ENCODE measurements around the gene EPHB6. TPM values are rescaled to one million over a fixed set of nuclear protein-coding genes. Genes with fewer than 3 reads are reported as not detected.

EPHB6 gene
- total and polyA plus RNA-seq, 10 of the 15 experiments (the other 5 are each of a cell fraction or from before 2014, with no cell fraction given), result 0.06 to 1.3 (median 0.37) TPM; not detected in 2

GRCh38 chr7:142815134-142815533 lies 39.7 kb upstream of the EPHB6 start (continued):
- TF ChIP-seq CUX1 (IDR thresholded peaks at IDR 0.05; ENCODE audit: insufficient replicate concordance, low read depth, low read length) (no peak), MTA2 (IDR thresholded peaks at IDR 0.05; ENCODE audit: low read depth) (no peak), NKRF (conservative IDR thresholded peaks at IDR 0.05) (no peak), ESRRA (IDR thresholded peaks at IDR 0.05; ENCODE audit: low read length) (no peak), BRCA1 (IDR thresholded peaks at IDR 0.05; ENCODE audit: low read depth, low read length) (no peak), TAF1 (IDR thresholded peaks at IDR 0.05; ENCODE audit: borderline replicate concordance, low read depth, low read length) (no peak), CREB1 (IDR thresholded peaks at IDR 0.05; ENCODE audit: low read depth) (no peak), MEF2B (IDR thresholded peaks at IDR 0.05; ENCODE audit: partially characterized antibody, poor library complexity, severe bottlenecking) (no peak), ATF3 (IDR thresholded peaks at IDR 0.05; ENCODE audit: borderline replicate concordance, extremely low read depth, low read depth, low read length) (no peak), ZZZ3 (IDR thresholded peaks at IDR 0.05; ENCODE audit: control insufficient read depth, insufficient read length, low read depth) (no peak), TARDBP (IDR thresholded peaks at IDR 0.05; ENCODE audit: borderline replicate concordance) (no peak), JUND (IDR thresholded peaks at IDR 0.05; ENCODE audit: low read depth, low read length) (no peak)
